HepG2 (cell line): ENCODE data around the gene CARS2. TPM values are rescaled to one million over a fixed set of nuclear protein-coding genes. Genes with fewer than 3 reads are reported as not detected.

ENCODE experiments used
- CSRNP1 ChIP-seq: sonication (generic); formaldehyde crosslinking; IDR thresholded peaks from 2 replicates; pipeline ENCODE4 v1.8.1; 2023; ENCODE audit warnings: mild to moderate bottlenecking, missing genetic modification reagents
- JUN ChIP-seq: sonication (generic); formaldehyde crosslinking; IDR thresholded peaks from 2 replicates; pipeline ENCODE4 v1.4.0; 2020; ENCODE audit warnings: mild to moderate bottlenecking, missing genetic modification reagents
- KAT7 ChIP-seq: IDR thresholded peaks from 2 replicates; pipeline ENCODE4 v1.6.1; 2018; ENCODE audit warnings: borderline replicate concordance, missing compliant biosample characterization
- MBD4 ChIP-seq: IDR thresholded peaks from 2 replicates; pipeline ENCODE4 v1.6.1; 2012; ENCODE audit warnings: low read length, inconsistent platforms, borderline replicate concordance
- MIER2 ChIP-seq: IDR thresholded peaks from 2 replicates; pipeline ENCODE4 v1.6.1; 2016; ENCODE audit warnings: missing biosample characterization, missing genetic modification reagents
- NFKB2 ChIP-seq: sonication (generic); formaldehyde crosslinking; IDR thresholded peaks from 2 replicates; pipeline ENCODE4 v1.4.0; 2020; ENCODE audit warnings: missing genetic modification reagents, borderline replicate concordance
- PBX2 ChIP-seq: IDR thresholded peaks from 2 replicates; pipeline ENCODE4 v1.6.1; 2016; ENCODE audit warnings: control low read depth
- POGK ChIP-seq: sonication (generic); formaldehyde crosslinking; conservative IDR thresholded peaks from 2 replicates; pipeline ENCODE4 v1.8.0; 2022; ENCODE audit warnings: mild to moderate bottlenecking, moderate library complexity, missing genetic modification reagents
- RFX5 ChIP-seq: IDR thresholded peaks from 2 replicates; pipeline ENCODE4 v1.6.1; 2011; ENCODE audit warnings: low read depth, low read length, improper control_type of control experiment
- SAP130 ChIP-seq: IDR thresholded peaks from 2 replicates; pipeline ENCODE4 v1.6.1; 2016; ENCODE audit warnings: low read depth
- TERF1 ChIP-seq: sonication (generic); formaldehyde crosslinking; IDR thresholded peaks from 2 replicates; pipeline ENCODE4 v1.8.0; 2022; ENCODE audit warnings: mild to moderate bottlenecking, missing genetic modification reagents, moderate library complexity
- ZFP91 ChIP-seq: sonication (generic); formaldehyde crosslinking; IDR thresholded peaks from 2 replicates; pipeline ENCODE4 v1.9.0; 2022; ENCODE audit warnings: missing genetic modification reagents, mild to moderate bottlenecking, borderline replicate concordance
- ZNF143 ChIP-seq: sonication (generic); formaldehyde crosslinking; IDR thresholded peaks from 2 replicates; pipeline ENCODE4 v1.4.0; 2020; ENCODE audit warnings: missing genetic modification reagents
- ZNF446 ChIP-seq: sonication (generic); formaldehyde crosslinking; IDR thresholded peaks from 2 replicates; pipeline ENCODE4 v1.5.0; 2020; ENCODE audit warnings: mild to moderate bottlenecking, missing genetic modification reagents
- ZNF468 ChIP-seq: sonication (generic); formaldehyde crosslinking; IDR thresholded peaks from 2 replicates; pipeline ENCODE4 v1.8.0; 2022; ENCODE audit warnings: mild to moderate bottlenecking, moderate library complexity, missing genetic modification reagents
- ZNF670 ChIP-seq: sonication (generic); formaldehyde crosslinking; IDR thresholded peaks from 2 replicates; pipeline ENCODE4 v1.8.0; 2022; ENCODE audit warnings: mild to moderate bottlenecking, missing genetic modification reagents, borderline replicate concordance
- ZNF891 ChIP-seq: sonication (generic); formaldehyde crosslinking; IDR thresholded peaks from 2 replicates; pipeline ENCODE4 v1.5.0; 2020; ENCODE audit warnings: mild to moderate bottlenecking, missing genetic modification reagents
- ZSCAN12 ChIP-seq: sonication (generic); formaldehyde crosslinking; IDR thresholded peaks from 2 replicates; pipeline ENCODE4 v1.9.0; 2021; ENCODE audit warnings: mild to moderate bottlenecking, missing genetic modification reagents
- polyA plus RNA-seq, 8 experiments: library from polyadenylated mRNA; depleted of rRNA in 3 of 8; stranded (reverse) in 7 of 8; unstranded in 1 of 8; fragments of >200 nt; fragmentation: Illumina TruSeq in 4 of 8; extraction: Trizol in 4 of 8; gene quantifications; 2 replicates each; pipeline versions ENCODE4 v1.2.1 to v1.2.3, GENCODE V29; 2011 to 2016; ENCODE audit warnings: low read depth in 4 of 8, missing spikeins in 1 of 8, mixed read lengths in 1 of 8; ENCODE audit not compliant: insufficient read depth in 1 of 8
- total RNA-seq, 5 experiments: library from RNA; depleted of rRNA; stranded (reverse); fragments of >200 nt; fragmentation: Illumina TruSeq; extraction: Trizol; gene quantifications; 2 replicates each; pipeline ENCODE4 v1.2.3, GENCODE V29; 2016; ENCODE audit warnings: low read depth in 1 of 5

CARS2 gene
- total and polyA plus RNA-seq, 2 of the 13 experiments (the other 11 are each of a cell fraction or from before 2014, with no cell fraction given) = 41.1 to 59.3 TPM

- no peak; the same call in 1 of the 2 replicates for TF ChIP-seq CSRNP1 (CRISPR knock-in tag)
- peak; percentile 91 for TF ChIP-seq ZNF143 (CRISPR knock-in tag)
- peak; percentile 84 for TF ChIP-seq POGK (CRISPR knock-in tag)
- peak; percentile 73 for TF ChIP-seq SAP130 (CRISPR knock-in tag)
- no peak for TF ChIP-seq MIER2
- peak; percentile 63; the same call in 1 of the 2 replicates for TF ChIP-seq ZFP91 (CRISPR knock-in tag)
- TF ChIP-seq JUN (CRISPR knock-in tag) = no peak
- no peak for TF ChIP-seq ZNF891 (CRISPR knock-in tag)
- TF ChIP-seq NFKB2 (CRISPR knock-in tag) = peak; percentile 92; the same call in 1 of the 2 replicates
- 0 out of 2 replicates have a peak, but pooled peaks have one; percentile 5 for TF ChIP-seq KAT7 (CRISPR knock-in tag)
- TF ChIP-seq ZSCAN12 = no peak
- peak; percentile 1; the same call in 1 of the 2 replicates for TF ChIP-seq RFX5
- no peak for TF ChIP-seq MBD4
- TF ChIP-seq ZNF446 (CRISPR knock-in tag) = no peak
- TF ChIP-seq TERF1 (CRISPR knock-in tag) = no peak
- peak; percentile 92 for TF ChIP-seq PBX2
- peak; percentile 62; the same call in 1 of the 2 replicates for TF ChIP-seq ZNF670 (CRISPR knock-in tag)
- 0 out of 2 replicates have a peak, but pooled peaks have one; percentile 66 for TF ChIP-seq ZNF468
Measured at GRCh38 chr13:110712849-110713641, 7.1 kb upstream of the CARS2 start (continued).
